Measurements from ENCODE around the gene FMR1NB. TPM values are rescaled to one million over a fixed set of nuclear protein-coding genes. Genes with fewer than 3 reads are reported as not detected.

The FMR1NB gene
- total and polyA plus RNA-seq, 9 of the 15 experiments (the other 6 are each of a cell fraction or from before 2014, with no cell fraction given): 2.3 to 13.2 (median 5.1) TPM

DNA sequence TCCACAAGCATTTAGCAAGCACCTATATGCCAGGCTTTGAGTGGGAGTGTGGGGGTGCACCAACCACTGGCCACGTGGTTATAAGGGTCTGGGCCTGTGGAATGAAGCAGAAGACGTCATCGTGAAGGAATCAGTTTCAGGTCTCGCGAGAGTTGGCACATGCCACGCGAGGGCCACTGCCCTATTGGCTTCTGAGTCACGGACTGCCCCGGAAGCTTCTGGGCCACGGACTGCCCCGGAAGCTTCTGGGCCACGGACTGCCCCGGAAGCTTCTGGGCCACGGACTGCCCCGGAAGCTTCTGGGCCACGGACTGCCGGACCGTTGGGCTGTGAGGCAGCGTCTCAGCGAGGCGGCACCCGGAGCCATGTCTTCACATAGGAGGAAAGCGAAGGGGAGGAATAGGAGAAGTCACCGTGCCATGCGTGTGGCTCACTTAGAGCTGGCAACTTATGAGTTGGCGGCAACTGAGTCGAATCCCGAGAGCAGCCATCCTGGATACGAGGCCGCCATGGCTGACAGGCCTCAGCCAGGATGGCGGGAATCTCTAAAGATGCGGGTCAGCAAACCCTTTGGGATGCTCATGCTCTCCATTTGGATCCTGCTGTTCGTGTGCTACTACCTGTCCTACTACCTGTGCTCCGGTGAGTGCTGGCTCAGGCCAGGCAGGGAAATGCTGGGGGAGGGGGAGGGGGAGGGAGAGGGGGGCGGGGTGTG, at the start of gene FMR1NB (continued):
- TF ChIP-seq NR2C2 (CRISPR knock-in tag; IDR thresholded peaks at IDR 0.05) (peak; percentile 90), NR2C2 (tag; IDR thresholded peaks at IDR 0.05) (peak; percentile 95), ZZZ3 (IDR thresholded peaks at IDR 0.05) (no peak), RBFOX2 (IDR thresholded peaks at IDR 0.05; ENCODE audit: low read depth, low read length) (peak; percentile 51), ELF1 (tag; IDR thresholded peaks at IDR 0.05) (0 out of 2 replicates have a peak, but pooled peaks have one; percentile 29), GABPA (tag; conservative IDR thresholded peaks at IDR 0.05; ENCODE audit: low read depth) (peak; percentile 93), ZNF274 (IDR thresholded peaks at IDR 0.05; ENCODE audit: borderline replicate concordance, low read depth, low read length) (no peak), ARID1B (IDR thresholded peaks at IDR 0.05) (no peak), ZNF174 (CRISPR knock-in tag; IDR thresholded peaks at IDR 0.05) (no peak), NONO (IDR thresholded peaks at IDR 0.05; ENCODE audit: low read depth in 2 of 2, low read length in 1 of 2) (no peak)
- TF ChIP-seq, protein P1, sequence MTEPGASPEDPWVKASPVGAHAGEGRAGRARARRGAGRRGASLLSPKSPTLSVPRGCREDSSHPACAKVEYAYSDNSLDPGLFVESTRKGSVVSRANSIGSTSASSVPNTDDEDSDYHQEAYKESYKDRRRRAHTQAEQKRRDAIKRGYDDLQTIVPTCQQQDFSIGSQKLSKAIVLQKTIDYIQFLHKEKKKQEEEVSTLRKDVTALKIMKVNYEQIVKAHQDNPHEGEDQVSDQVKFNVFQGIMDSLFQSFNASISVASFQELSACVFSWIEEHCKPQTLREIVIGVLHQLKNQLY (CRISPR knock-in tag; conservative IDR thresholded peaks at IDR 0.05): no peak
- TF ChIP-seq, protein P2, sequence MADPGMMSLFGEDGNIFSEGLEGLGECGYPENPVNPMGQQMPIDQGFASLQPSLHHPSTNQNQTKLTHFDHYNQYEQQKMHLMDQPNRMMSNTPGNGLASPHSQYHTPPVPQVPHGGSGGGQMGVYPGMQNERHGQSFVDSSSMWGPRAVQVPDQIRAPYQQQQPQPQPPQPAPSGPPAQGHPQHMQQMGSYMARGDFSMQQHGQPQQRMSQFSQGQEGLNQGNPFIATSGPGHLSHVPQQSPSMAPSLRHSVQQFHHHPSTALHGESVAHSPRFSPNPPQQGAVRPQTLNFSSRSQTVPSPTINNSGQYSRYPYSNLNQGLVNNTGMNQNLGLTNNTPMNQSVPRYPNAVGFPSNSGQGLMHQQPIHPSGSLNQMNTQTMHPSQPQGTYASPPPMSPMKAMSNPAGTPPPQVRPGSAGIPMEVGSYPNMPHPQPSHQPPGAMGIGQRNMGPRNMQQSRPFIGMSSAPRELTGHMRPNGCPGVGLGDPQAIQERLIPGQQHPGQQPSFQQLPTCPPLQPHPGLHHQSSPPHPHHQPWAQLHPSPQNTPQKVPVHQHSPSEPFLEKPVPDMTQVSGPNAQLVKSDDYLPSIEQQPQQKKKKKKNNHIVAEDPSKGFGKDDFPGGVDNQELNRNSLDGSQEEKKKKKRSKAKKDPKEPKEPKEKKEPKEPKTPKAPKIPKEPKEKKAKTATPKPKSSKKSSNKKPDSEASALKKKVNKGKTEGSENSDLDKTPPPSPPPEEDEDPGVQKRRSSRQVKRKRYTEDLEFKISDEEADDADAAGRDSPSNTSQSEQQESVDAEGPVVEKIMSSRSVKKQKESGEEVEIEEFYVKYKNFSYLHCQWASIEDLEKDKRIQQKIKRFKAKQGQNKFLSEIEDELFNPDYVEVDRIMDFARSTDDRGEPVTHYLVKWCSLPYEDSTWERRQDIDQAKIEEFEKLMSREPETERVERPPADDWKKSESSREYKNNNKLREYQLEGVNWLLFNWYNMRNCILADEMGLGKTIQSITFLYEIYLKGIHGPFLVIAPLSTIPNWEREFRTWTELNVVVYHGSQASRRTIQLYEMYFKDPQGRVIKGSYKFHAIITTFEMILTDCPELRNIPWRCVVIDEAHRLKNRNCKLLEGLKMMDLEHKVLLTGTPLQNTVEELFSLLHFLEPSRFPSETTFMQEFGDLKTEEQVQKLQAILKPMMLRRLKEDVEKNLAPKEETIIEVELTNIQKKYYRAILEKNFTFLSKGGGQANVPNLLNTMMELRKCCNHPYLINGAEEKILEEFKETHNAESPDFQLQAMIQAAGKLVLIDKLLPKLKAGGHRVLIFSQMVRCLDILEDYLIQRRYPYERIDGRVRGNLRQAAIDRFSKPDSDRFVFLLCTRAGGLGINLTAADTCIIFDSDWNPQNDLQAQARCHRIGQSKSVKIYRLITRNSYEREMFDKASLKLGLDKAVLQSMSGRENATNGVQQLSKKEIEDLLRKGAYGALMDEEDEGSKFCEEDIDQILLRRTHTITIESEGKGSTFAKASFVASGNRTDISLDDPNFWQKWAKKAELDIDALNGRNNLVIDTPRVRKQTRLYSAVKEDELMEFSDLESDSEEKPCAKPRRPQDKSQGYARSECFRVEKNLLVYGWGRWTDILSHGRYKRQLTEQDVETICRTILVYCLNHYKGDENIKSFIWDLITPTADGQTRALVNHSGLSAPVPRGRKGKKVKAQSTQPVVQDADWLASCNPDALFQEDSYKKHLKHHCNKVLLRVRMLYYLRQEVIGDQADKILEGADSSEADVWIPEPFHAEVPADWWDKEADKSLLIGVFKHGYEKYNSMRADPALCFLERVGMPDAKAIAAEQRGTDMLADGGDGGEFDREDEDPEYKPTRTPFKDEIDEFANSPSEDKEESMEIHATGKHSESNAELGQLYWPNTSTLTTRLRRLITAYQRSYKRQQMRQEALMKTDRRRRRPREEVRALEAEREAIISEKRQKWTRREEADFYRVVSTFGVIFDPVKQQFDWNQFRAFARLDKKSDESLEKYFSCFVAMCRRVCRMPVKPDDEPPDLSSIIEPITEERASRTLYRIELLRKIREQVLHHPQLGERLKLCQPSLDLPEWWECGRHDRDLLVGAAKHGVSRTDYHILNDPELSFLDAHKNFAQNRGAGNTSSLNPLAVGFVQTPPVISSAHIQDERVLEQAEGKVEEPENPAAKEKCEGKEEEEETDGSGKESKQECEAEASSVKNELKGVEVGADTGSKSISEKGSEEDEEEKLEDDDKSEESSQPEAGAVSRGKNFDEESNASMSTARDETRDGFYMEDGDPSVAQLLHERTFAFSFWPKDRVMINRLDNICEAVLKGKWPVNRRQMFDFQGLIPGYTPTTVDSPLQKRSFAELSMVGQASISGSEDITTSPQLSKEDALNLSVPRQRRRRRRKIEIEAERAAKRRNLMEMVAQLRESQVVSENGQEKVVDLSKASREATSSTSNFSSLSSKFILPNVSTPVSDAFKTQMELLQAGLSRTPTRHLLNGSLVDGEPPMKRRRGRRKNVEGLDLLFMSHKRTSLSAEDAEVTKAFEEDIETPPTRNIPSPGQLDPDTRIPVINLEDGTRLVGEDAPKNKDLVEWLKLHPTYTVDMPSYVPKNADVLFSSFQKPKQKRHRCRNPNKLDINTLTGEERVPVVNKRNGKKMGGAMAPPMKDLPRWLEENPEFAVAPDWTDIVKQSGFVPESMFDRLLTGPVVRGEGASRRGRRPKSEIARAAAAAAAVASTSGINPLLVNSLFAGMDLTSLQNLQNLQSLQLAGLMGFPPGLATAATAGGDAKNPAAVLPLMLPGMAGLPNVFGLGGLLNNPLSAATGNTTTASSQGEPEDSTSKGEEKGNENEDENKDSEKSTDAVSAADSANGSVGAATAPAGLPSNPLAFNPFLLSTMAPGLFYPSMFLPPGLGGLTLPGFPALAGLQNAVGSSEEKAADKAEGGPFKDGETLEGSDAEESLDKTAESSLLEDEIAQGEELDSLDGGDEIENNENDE (IDR thresholded peaks at IDR 0.05; ENCODE audit: low read depth, low read length): no peak
- TF ChIP-seq, protein P3, sequence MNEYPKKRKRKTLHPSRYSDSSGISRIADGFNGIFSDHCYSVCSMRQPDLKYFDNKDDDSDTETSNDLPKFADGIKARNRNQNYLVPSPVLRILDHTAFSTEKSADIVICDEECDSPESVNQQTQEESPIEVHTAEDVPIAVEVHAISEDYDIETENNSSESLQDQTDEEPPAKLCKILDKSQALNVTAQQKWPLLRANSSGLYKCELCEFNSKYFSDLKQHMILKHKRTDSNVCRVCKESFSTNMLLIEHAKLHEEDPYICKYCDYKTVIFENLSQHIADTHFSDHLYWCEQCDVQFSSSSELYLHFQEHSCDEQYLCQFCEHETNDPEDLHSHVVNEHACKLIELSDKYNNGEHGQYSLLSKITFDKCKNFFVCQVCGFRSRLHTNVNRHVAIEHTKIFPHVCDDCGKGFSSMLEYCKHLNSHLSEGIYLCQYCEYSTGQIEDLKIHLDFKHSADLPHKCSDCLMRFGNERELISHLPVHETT (CRISPR knock-in tag; conservative IDR thresholded peaks at IDR 0.05 in 1 of 2, IDR thresholded peaks at IDR 0.05 in 1 of 2): no peak
